IMR-90 (cell line): ENCODE measurements around the gene EDN3.

Experiments
- POLR2A ChIP-seq: IDR thresholded peaks from 2 replicates; pipeline ENCODE4 v1.6.1; 2012; ENCODE audit warnings: mild to moderate bottlenecking, low read depth, low read length
- TF ChIP-seq, protein P1 (sequence below): conservative IDR thresholded peaks from 2 replicates; pipeline ENCODE4 v1.5.1; 2012; ENCODE audit warnings: mild to moderate bottlenecking, low read depth, low read length, improper control_type of control experiment

DNA sequence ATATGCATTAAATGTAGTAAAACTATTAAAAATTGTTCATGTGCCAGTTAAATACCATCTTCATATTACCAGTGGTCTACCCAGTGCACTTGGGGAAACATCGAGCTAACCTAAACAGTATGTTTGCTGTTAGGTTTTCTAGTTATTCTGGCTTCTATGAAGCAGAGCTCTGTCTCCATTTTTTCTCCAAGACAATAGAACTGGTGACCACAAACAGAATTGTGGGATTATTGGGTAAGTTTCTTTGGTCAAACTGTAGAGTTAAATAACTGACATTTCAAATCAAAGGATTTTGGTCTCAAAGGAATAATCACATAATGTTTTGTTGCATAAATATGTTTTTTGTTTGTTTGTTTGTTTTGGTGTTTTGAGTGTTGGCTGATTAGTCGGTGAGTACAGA is 40.5 kb upstream of the EDN3 start:
- TF ChIP-seq, protein P1, sequence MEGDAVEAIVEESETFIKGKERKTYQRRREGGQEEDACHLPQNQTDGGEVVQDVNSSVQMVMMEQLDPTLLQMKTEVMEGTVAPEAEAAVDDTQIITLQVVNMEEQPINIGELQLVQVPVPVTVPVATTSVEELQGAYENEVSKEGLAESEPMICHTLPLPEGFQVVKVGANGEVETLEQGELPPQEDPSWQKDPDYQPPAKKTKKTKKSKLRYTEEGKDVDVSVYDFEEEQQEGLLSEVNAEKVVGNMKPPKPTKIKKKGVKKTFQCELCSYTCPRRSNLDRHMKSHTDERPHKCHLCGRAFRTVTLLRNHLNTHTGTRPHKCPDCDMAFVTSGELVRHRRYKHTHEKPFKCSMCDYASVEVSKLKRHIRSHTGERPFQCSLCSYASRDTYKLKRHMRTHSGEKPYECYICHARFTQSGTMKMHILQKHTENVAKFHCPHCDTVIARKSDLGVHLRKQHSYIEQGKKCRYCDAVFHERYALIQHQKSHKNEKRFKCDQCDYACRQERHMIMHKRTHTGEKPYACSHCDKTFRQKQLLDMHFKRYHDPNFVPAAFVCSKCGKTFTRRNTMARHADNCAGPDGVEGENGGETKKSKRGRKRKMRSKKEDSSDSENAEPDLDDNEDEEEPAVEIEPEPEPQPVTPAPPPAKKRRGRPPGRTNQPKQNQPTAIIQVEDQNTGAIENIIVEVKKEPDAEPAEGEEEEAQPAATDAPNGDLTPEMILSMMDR, result no peak
- no peak for TF ChIP-seq POLR2A
